Measurements from ENCODE around the gene KCNQ1. TPM values are rescaled to one million over a fixed set of nuclear protein-coding genes. Genes with fewer than 3 reads are reported as not detected.

Gene KCNQ1
- total and polyA plus RNA-seq, 2 of the 13 experiments (the other 11 are each of a cell fraction or from before 2014, with no cell fraction given) = 0.02 to 0.08 TPM

DNA sequence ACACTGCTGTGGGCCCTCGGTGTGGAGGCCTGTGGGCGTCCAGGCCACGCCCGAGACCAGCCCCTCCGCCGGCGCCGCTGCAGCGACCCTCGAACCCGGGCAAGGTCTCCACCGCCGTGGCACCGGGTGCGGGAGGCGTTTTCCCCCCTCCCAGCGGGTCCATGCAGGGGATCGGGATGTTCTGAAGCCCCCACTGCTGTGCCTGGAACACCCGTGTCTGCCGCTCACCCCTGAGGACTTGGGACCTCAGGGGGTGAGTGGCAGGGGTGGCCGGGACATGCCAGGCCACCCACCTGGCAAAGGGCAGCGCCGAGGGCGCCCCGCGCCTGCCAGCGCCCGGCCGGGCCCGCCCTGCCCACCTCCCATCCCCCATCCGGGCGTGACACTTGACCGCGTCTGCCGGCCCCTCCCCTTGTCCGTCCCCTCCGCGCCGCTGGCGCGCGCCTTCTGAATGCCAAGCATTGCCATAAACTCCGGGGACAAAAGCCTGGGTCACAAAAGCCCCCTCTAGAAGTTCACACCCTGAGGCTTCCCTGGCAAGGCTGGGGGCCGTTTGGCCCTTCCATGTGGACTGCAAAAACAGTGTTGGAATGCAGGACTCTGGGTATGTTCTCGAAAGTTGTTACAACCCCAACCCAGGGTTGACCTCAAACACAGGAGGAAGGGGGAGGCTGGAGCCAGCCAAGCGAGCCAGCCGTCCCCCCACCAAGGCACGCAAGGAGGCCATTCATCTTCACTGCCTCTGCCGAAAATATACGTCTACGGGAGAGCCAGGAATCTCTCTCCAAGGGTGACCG lies 255.8 kb downstream of the KCNQ1 start (continued):
- TF ChIP-seq DMTF1 (CRISPR knock-in tag; IDR thresholded peaks at IDR 0.05) = no peak
- TF ChIP-seq ZNF607 (CRISPR knock-in tag; IDR thresholded peaks at IDR 0.05; ENCODE audit: borderline replicate concordance) = peak; percentile 11; the same call in 1 of the 2 replicates
- no peak; the same call in 1 of the 2 replicates for TF ChIP-seq ZNF367 (CRISPR knock-in tag; IDR thresholded peaks at IDR 0.05; ENCODE audit: borderline replicate concordance)
- TF ChIP-seq ASH2L (IDR thresholded peaks at IDR 0.05; ENCODE audit: insufficient read length, low read depth, low read length) = peak; percentile 64
- TF ChIP-seq ELF4 (CRISPR knock-in tag; IDR thresholded peaks at IDR 0.05; ENCODE audit: borderline replicate concordance) = peak; percentile 63; the same call in 1 of the 2 replicates
- no peak for TF ChIP-seq SRSF1 (optimal IDR thresholded peaks at IDR 0.05; ENCODE audit: low read depth, low read length)
- TF ChIP-seq TCF12 (IDR thresholded peaks at IDR 0.05) = no peak
- TF ChIP-seq TCF12 (CRISPR knock-in tag; IDR thresholded peaks at IDR 0.05) = peak; percentile 25; the same call in 1 of the 2 replicates
- TF ChIP-seq ZNF772 (CRISPR knock-in tag; IDR thresholded peaks at IDR 0.05) = peak; percentile 18; the same call in 1 of the 2 replicates
- no peak for TF ChIP-seq TMF1 (CRISPR knock-in tag; IDR thresholded peaks at IDR 0.05; ENCODE audit: low read depth)
- TF ChIP-seq HMGXB4 (CRISPR knock-in tag; IDR thresholded peaks at IDR 0.05; ENCODE audit: borderline replicate concordance in 1 of 2, low read depth in 1 of 2) = peak in 1 of 2 experiments; percentile 11; a peak in 1 of 4 replicates
- peak; percentile 10 for TF ChIP-seq HDAC2 (CRISPR knock-in tag; IDR thresholded peaks at IDR 0.05)
- 0 out of 2 replicates have a peak, but pooled peaks have one; percentile 56 for TF ChIP-seq ZNF572 (CRISPR knock-in tag; IDR thresholded peaks at IDR 0.05)
- TF ChIP-seq, protein P1, sequence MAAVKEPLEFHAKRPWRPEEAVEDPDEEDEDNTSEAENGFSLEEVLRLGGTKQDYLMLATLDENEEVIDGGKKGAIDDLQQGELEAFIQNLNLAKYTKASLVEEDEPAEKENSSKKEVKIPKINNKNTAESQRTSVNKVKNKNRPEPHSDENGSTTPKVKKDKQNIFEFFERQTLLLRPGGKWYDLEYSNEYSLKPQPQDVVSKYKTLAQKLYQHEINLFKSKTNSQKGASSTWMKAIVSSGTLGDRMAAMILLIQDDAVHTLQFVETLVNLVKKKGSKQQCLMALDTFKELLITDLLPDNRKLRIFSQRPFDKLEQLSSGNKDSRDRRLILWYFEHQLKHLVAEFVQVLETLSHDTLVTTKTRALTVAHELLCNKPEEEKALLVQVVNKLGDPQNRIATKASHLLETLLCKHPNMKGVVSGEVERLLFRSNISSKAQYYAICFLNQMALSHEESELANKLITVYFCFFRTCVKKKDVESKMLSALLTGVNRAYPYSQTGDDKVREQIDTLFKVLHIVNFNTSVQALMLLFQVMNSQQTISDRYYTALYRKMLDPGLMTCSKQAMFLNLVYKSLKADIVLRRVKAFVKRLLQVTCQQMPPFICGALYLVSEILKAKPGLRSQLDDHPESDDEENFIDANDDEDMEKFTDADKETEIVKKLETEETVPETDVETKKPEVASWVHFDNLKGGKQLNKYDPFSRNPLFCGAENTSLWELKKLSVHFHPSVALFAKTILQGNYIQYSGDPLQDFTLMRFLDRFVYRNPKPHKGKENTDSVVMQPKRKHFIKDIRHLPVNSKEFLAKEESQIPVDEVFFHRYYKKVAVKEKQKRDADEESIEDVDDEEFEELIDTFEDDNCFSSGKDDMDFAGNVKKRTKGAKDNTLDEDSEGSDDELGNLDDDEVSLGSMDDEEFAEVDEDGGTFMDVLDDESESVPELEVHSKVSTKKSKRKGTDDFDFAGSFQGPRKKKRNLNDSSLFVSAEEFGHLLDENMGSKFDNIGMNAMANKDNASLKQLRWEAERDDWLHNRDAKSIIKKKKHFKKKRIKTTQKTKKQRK (IDR thresholded peaks at IDR 0.05; ENCODE audit: low read length) = no peak
- TF ChIP-seq, protein P2, sequence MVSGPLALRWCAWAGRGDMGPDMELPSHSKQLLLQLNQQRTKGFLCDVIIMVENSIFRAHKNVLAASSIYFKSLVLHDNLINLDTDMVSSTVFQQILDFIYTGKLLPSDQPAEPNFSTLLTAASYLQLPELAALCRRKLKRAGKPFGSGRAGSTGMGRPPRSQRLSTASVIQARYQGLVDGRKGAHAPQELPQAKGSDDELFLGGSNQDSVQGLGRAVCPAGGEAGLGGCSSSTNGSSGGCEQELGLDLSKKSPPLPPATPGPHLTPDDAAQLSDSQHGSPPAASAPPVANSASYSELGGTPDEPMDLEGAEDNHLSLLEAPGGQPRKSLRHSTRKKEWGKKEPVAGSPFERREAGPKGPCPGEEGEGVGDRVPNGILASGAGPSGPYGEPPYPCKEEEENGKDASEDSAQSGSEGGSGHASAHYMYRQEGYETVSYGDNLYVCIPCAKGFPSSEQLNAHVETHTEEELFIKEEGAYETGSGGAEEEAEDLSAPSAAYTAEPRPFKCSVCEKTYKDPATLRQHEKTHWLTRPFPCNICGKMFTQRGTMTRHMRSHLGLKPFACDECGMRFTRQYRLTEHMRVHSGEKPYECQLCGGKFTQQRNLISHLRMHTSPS (CRISPR knock-in tag; IDR thresholded peaks at IDR 0.05; ENCODE audit: low read depth) = peak; percentile 86

Data from HepG2 (cell line).